BJ (cell line): ENCODE results near the gene KAT6B. TPM values are rescaled to one million over a fixed set of nuclear protein-coding genes. Genes with fewer than 3 reads are reported as not detected.

Experiments
- CTCF ChIA-PET: fragments of 350-600 bp; formaldehyde crosslinking; extraction: SDS; loops from one replicate; lab custom pipeline; 2021; ENCODE audit warnings: antibody characterized with exemption, inconsistent platforms; lab: Yijun Ruan, JAX
- POLR2A ChIA-PET: fragments of 300-600 bp; sonication (Branson Sonifier 250); formaldehyde crosslinking; extraction: SDS; loops from one replicate; lab custom pipeline; 2021; ENCODE audit warnings: antibody characterized with exemption; lab: Charles Lee
- DNase-seq: peaks from one replicate; pipeline ENCODE4 v3.0.0-alpha.2; 2011; ENCODE audit warnings: low read depth
- H3K27me3 ChIP-seq: 2 replicates; pipeline ENCODE4 v1.6.0; 2011; ENCODE audit warnings: low read length; ENCODE audit not compliant: control insufficient read depth, insufficient read depth
- H3K36me3 ChIP-seq: 2 replicates; pipeline ENCODE4 v1.5.1; 2011; ENCODE audit warnings: low read length; ENCODE audit not compliant: control insufficient read depth, insufficient read depth
- H3K4me3 ChIP-seq: 2 replicates; pipeline ENCODE4 v1.5.1; 2011; ENCODE audit warnings: low read depth, mild to moderate bottlenecking, control low read depth, low read length
- CTCF ChIP-seq: IDR thresholded peaks from 2 replicates; pipeline ENCODE4 v1.5.1; 2011; ENCODE audit warnings: low read depth, mild to moderate bottlenecking, control low read depth, inconsistent platforms, low read length, moderate library complexity; ENCODE audit not compliant: insufficient read depth
- polyA plus RNA-seq: library from polyadenylated mRNA; depleted of rRNA; stranded (reverse); fragments of >200 nt; gene quantifications from 2 replicates; pipeline ENCODE4 v1.2.3, GENCODE V29; 2011

KAT6B gene
- polyA plus RNA-seq, 1 experiment, result 5.1 TPM

GRCh38 chr10:75001715-75002350 lies 175.4 kb downstream of the KAT6B start:
- DNase-seq, result no peak
- ChIA-PET POLR2A (no interaction called here), CTCF (interaction anchor here (0.6 to 1.5 kb wide), 3 partner anchors 9 to 229 kb away, joined by 3 to 6 read pairs (median 3); no protein-coding TSS in a partner anchor)
- no peak overlapping the region for H3K4me3 ChIP-seq
- no peaks in the 10 kb centered on the region for H3K27me3 ChIP-seq
- peaks cover 7% of the 10 kb centered on the region for H3K36me3 ChIP-seq
- no peak for TF ChIP-seq CTCF

- CTCF ChIA-PET, result interaction anchor here (0.6 to 1.5 kb wide), 3 partner anchors 10 to 228 kb away, joined by 3 to 6 read pairs (median 3); no protein-coding TSS in a partner anchor
- no peak for TF ChIP-seq CTCF
- H3K36me3 ChIP-seq, result peaks cover 4% of the 10 kb centered on the region; the same call in 1 of the 2 replicates
- no peak overlapping the region for H3K4me3 ChIP-seq
- H3K27me3 ChIP-seq, result no peaks in the 10 kb centered on the region
- DNase-seq, result no peak
- POLR2A ChIA-PET, result no interaction called here
Measured at GRCh38 chr10:75002351-75002725, 175.9 kb downstream of the KAT6B start.

GRCh38 chr10:75002967-75003594 lies 176.7 kb downstream of the KAT6B start:
- CTCF ChIA-PET, result interaction anchor here (0.6 to 1.5 kb wide), 3 partner anchors 11 to 53 kb away, joined by 3 to 6 read pairs (median 6); no protein-coding TSS in a partner anchor
- no peak for TF ChIP-seq CTCF
- Histone ChIP-seq H3K27me3 (no peaks in the 10 kb centered on the region), H3K4me3 (no peak overlapping the region), H3K36me3 (peaks cover 4% of the 10 kb centered on the region; the same call in 1 of the 2 replicates)
- POLR2A ChIA-PET, result no interaction called here
- DNase-seq, result no peak

- no peak overlapping the region for H3K4me3 ChIP-seq
- peaks cover 4% of the 10 kb centered on the region; the same call in 1 of the 2 replicates for H3K36me3 ChIP-seq
- no peaks in the 10 kb centered on the region for H3K27me3 ChIP-seq
- DNase-seq, result no peak
- TF ChIP-seq CTCF, result no peak
- ChIA-PET CTCF (interaction anchor here (1.3 kb wide), 1 partner anchor 12 kb away, joined by 3 read pairs; no protein-coding TSS in a partner anchor), POLR2A (no interaction called here)
Measured at GRCh38 chr10:75003891-75004290, 177.5 kb downstream of the KAT6B start.

- no peak for TF ChIP-seq CTCF
- no peak for DNase-seq
- Histone ChIP-seq H3K4me3 (no peak overlapping the region), H3K36me3 (peaks cover 4% of the 10 kb centered on the region), H3K27me3 (no peaks in the 10 kb centered on the region)
- ChIA-PET CTCF (no interaction called here), POLR2A (no interaction called here)
Measured at GRCh38 chr10:75007646-75008045, 181.2 kb downstream of the KAT6B start.
